Endothelial cell of umbilical vein (primary cell): ENCODE measurements around the gene SLC7A6.

Experiments
- CTCF ChIP-seq, 2 donors: IDR thresholded peaks; 1 replicate in 1 of 2; 2 replicates in 1 of 2; pipeline ENCODE4 v1.5.1; 2011; ENCODE audit warnings: low read length in 2 of 2, mild to moderate bottlenecking in 2 of 2, moderate library complexity in 2 of 2, control low read depth in 1 of 2, inconsistent platforms in 1 of 2, low read depth in 1 of 2; ENCODE audit not compliant: insufficient read depth in 1 of 2; ENCODE audit errors: extremely low read depth in 1 of 2
- POLR2A ChIP-seq: IDR thresholded peaks from 2 replicates; pipeline ENCODE4 v1.6.1; 2012; ENCODE audit warnings: low read depth, mild to moderate bottlenecking, control low read depth, low read length
- POLR2AphosphoS5 ChIP-seq: IDR thresholded peaks from 2 replicates; pipeline ENCODE4 v1.6.1; 2012; ENCODE audit warnings: low read depth, mild to moderate bottlenecking, control low read depth, low read length, moderate library complexity; ENCODE audit not compliant: insufficient read depth

GRCh38 chr16:68236826-68237242 lies 27.5 kb upstream of the SLC7A6 start:
- TF ChIP-seq POLR2AphosphoS5, result no peak
- TF ChIP-seq CTCF (IDR thresholded peaks at IDR 0.05; ENCODE audit: extremely low read depth in 1 of 2, insufficient read depth in 1 of 2, low read depth in 1 of 2, low read length in 2 of 2), result no peak
- no peak for TF ChIP-seq POLR2A
